Smooth muscle cell (in vitro differentiated cells): ENCODE measurements around the gene PRKCSH. TPM values are rescaled to one million over a fixed set of nuclear protein-coding genes. Genes with fewer than 3 reads are reported as not detected.

Experiments used
- DNase-seq: peaks from one replicate; lab custom pipeline; 2025; ENCODE audit not compliant: unreplicated experiment; lab: John Stamatoyannopoulos, UW
- H2AFZ ChIP-seq: fragments of 200-600 bp; sonication (generic); 2 replicates; pipeline ENCODE4 v1.6.0; 2016; ENCODE audit warnings: antibody characterized with exemption, low read depth, mild to moderate bottlenecking
- H3F3A ChIP-seq: fragments of 200-600 bp; sonication (generic); 2 replicates; pipeline ENCODE4 v1.6.0; 2017; ENCODE audit warnings: antibody characterized with exemption, low read depth
- H3K27ac ChIP-seq: fragments of 200-600 bp; sonication (generic); 2 replicates; pipeline ENCODE4 v1.5.1; 2016; ENCODE audit warnings: low read depth, mild to moderate bottlenecking
- H3K27me3 ChIP-seq: fragments of 200-600 bp; sonication (generic); 2 replicates; pipeline ENCODE4 v1.6.1; 2016; ENCODE audit warnings: low read depth, mild to moderate bottlenecking
- H3K36me3 ChIP-seq: fragments of 200-600 bp; sonication (generic); 2 replicates; pipeline ENCODE4 v1.5.1; 2016; ENCODE audit warnings: low read depth
- H3K4me1 ChIP-seq: fragments of 200-600 bp; sonication (generic); 2 replicates; pipeline ENCODE4 v1.5.1; 2016; ENCODE audit warnings: low read depth
- H3K4me2 ChIP-seq: fragments of 200-600 bp; sonication (generic); 2 replicates; pipeline ENCODE4 v1.6.0; 2016; ENCODE audit warnings: mild to moderate bottlenecking
- H3K4me3 ChIP-seq: fragments of 200-600 bp; sonication (generic); 2 replicates; pipeline ENCODE4 v1.5.1; 2016; ENCODE audit warnings: mild to moderate bottlenecking
- H3K79me2 ChIP-seq: fragments of 200-600 bp; sonication (generic); 2 replicates; pipeline ENCODE4 v1.6.0; 2016; ENCODE audit warnings: low read depth, mild to moderate bottlenecking
- H3K9ac ChIP-seq: fragments of 200-600 bp; sonication (generic); 2 replicates; pipeline ENCODE4 v1.6.0; 2016; ENCODE audit warnings: low read depth
- H3K9me3 ChIP-seq: fragments of 200-600 bp; sonication (generic); replicated peaks from 2 replicates; pipeline ENCODE4 v1.5.1; 2016; ENCODE audit warnings: low read depth
- H4K20me1 ChIP-seq: fragments of 200-600 bp; sonication (generic); 2 replicates; pipeline ENCODE4 v1.6.0; 2016; ENCODE audit warnings: low read depth
- CTCF ChIP-seq: fragments of 200-600 bp; sonication (generic); IDR thresholded peaks from 2 replicates; pipeline ENCODE4 v1.5.1; 2017; ENCODE audit warnings: borderline replicate concordance, mild to moderate bottlenecking, antibody characterized with exemption; ENCODE audit not compliant: insufficient read depth, poor library complexity, severe bottlenecking
- WGBS: methylation state at CpG from one replicate; pipeline ENCODE4 v1.1.7; 2016; ENCODE audit warnings: low lambda C conversion rate; 5-methylcytosine and 5-hydroxymethylcytosine counted together
- polyA plus RNA-seq: library from polyadenylated mRNA; unstranded; fragments of >200 nt; fragmentation: Nextera tagmentation; extraction: Ambion mirVana; gene quantifications from 2 replicates; pipeline ENCODE4 v1.2.1, GENCODE V29; 2016
- total RNA-seq: library from RNA; depleted of rRNA; stranded (reverse); fragments of >200 nt; gene quantifications from 2 replicates; pipeline ENCODE4 v1.2.3, GENCODE V29; 2014

Gene PRKCSH
- total and polyA plus RNA-seq, 2 experiments from 2014 or later: 47.4 to 165 TPM

DNA sequence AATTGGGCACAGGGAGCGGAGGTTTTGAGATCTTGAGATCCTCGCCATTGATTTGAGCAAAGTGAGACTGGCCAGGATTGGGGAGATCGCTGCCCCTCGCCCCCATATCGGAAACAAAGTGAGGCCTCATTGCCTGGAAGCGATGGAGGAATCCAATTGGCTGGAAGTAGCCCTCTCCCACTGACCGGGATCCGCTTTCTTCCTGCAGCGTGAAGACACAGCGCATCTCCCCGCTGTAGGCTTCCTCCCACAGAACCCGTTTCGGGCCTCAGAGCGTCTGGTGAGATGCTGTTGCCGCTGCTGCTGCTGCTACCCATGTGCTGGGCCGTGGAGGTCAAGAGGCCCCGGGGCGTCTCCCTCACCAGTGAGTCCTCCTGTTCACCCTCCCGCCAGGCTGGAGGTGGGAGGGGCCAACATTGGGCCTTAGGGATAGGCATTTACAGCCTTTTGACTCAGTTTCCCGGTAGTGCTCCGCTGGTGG, 438 bp downstream of the PRKCSH start:
- Histone ChIP-seq H3F3A (no peaks in the 10 kb centered on the region), H3K9ac (peak overlapping the region; percentile 65), H3K4me3 (peak overlapping the region; percentile 70), H4K20me1 (peaks cover 3% of the 10 kb centered on the region), H3K27me3 (no peaks in the 10 kb centered on the region), H3K4me2 (peak overlapping the region; percentile 92), H3K79me2 (peaks cover 20% of the 10 kb centered on the region), H3K4me1 (peaks cover 4% of the 10 kb centered on the region), H3K36me3 (no peaks in the 10 kb centered on the region), H3K9me3 (no peaks in the 10 kb centered on the region), H3K27ac (peak overlapping the region; percentile 41), H2AFZ (peak overlapping the region; percentile 78)
- 8% methylated on average over 21 of the region's 21 CpGs for WGBS
- DNase-seq: no peak
- TF ChIP-seq CTCF: no peak

DNA sequence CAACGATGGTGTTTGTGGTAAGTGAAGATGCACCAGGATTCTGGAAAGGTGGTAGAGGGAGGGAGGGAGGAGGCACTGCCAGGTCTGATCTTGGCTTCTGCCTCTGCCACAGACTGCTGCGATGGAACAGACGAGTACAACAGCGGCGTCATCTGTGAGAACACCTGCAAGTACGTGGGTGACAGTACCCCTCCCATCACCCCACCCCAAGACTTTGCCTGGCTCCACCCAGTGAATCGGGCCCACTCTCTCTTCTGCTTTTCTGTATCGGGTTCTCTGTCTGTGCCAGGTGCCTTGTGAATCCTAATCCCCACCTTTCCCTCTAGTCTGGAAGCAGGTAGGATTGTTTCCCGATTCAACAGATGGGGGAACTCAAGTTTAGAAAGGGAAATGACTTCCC, 2.5 kb downstream of the PRKCSH start:
- no peaks in the 10 kb centered on the region for H3K9me3 ChIP-seq
- peaks cover 4% of the 10 kb centered on the region for H3K4me1 ChIP-seq
- H3K27ac ChIP-seq: no peak overlapping the region
- no peak for TF ChIP-seq CTCF
- H3K36me3 ChIP-seq: no peaks in the 10 kb centered on the region
- H3F3A ChIP-seq: no peaks in the 10 kb centered on the region
- no peak overlapping the region for H2AFZ ChIP-seq
- no peaks in the 10 kb centered on the region for H3K27me3 ChIP-seq
- H3K4me2 ChIP-seq: no peak overlapping the region
- H3K79me2 ChIP-seq: peaks cover 20% of the 10 kb centered on the region
- H3K9ac ChIP-seq: no peak overlapping the region
- H3K4me3 ChIP-seq: no peak overlapping the region
- no peak for DNase-seq
- peaks cover 10% of the 10 kb centered on the region for H4K20me1 ChIP-seq
- WGBS: 99% methylated on average over 9 of the region's 9 CpGs

- Histone ChIP-seq H3F3A (no peaks in the 10 kb centered on the region), H3K9me3 (no peaks in the 10 kb centered on the region), H2AFZ (no peak overlapping the region), H3K4me2 (no peak overlapping the region), H3K27ac (no peak overlapping the region), H3K9ac (no peak overlapping the region), H4K20me1 (peaks cover 10% of the 10 kb centered on the region), H3K4me3 (no peak overlapping the region), H3K27me3 (no peaks in the 10 kb centered on the region), H3K36me3 (no peaks in the 10 kb centered on the region), H3K4me1 (no peaks in the 10 kb centered on the region), H3K79me2 (no peaks in the 10 kb centered on the region)
- TF ChIP-seq CTCF: no peak
- 95% methylated on average over 5 of the region's 5 CpGs for WGBS
- no peak for DNase-seq
These were observed 8.6 kb downstream of the PRKCSH start for GRCh38 chr19:11444059-11444458.

- no peaks in the 10 kb centered on the region for H3F3A ChIP-seq
- no peaks in the 10 kb centered on the region for H3K36me3 ChIP-seq
- H3K4me1 ChIP-seq: no peaks in the 10 kb centered on the region
- DNase-seq: no peak
- H3K79me2 ChIP-seq: no peaks in the 10 kb centered on the region
- H4K20me1 ChIP-seq: peaks cover 10% of the 10 kb centered on the region
- H3K27me3 ChIP-seq: no peaks in the 10 kb centered on the region
- TF ChIP-seq CTCF: no peak
- H3K27ac ChIP-seq: no peak overlapping the region
- H3K9me3 ChIP-seq: no peaks in the 10 kb centered on the region
- no peak overlapping the region for H3K4me2 ChIP-seq
- 97% methylated on average over 10 of the region's 13 CpGs for WGBS
- no peak overlapping the region for H3K4me3 ChIP-seq
- no peak overlapping the region for H3K9ac ChIP-seq
- H2AFZ ChIP-seq: no peak overlapping the region
These were observed 9.7 kb downstream of the PRKCSH start for GRCh38 chr19:11445141-11445540.
